WTC11 (cell line): Measurements from ENCODE around the gene TSPAN2. TPM values are rescaled to one million over a fixed set of nuclear protein-coding genes. Genes with fewer than 3 reads are reported as not detected.

Experiments
- ATAC-seq: fragments of 200-7000 bp; cut with Tn5 transposase; 2 replicates; pipeline ENCODE4 v1.10.0; 2021; ENCODE audit warnings: mild to moderate bottlenecking, moderate library complexity
- CTCF ChIA-PET: fragments of 300-600 bp; sonication (Branson Sonifier 250); formaldehyde crosslinking; loops from one replicate; lab custom pipeline; 2021; ENCODE audit warnings: antibody characterized with exemption; lab: Charles Lee
- POLR2A ChIA-PET: fragments of 350-600 bp; sonication (Branson Sonifier 250); formaldehyde crosslinking; loops from one replicate; lab custom pipeline; 2021; ENCODE audit warnings: antibody characterized with exemption; lab: Charles Lee
- DNase-seq: peaks from one replicate; pipeline ENCODE4 v3.0.0; 2021; ENCODE audit warnings: low spot score
- H3K27ac Mint-ChIP-seq: 2 replicates; pipeline ENCODE4 v1.8.0; 2021; ENCODE audit warnings: mixed read lengths
- H3K27me3 Mint-ChIP-seq: 2 replicates; pipeline ENCODE4 v1.8.0; 2021; ENCODE audit warnings: low read depth, mild to moderate bottlenecking, moderate library complexity, mixed read lengths
- H3K36me3 Mint-ChIP-seq: 2 replicates; pipeline ENCODE4 v1.8.0; 2021; ENCODE audit warnings: mixed read lengths
- H3K4me1 Mint-ChIP-seq: 2 replicates; pipeline ENCODE4 v1.8.0; 2022; ENCODE audit warnings: mixed read lengths
- H3K4me3 Mint-ChIP-seq: 2 replicates; pipeline ENCODE4 v1.8.0; 2021; ENCODE audit warnings: mild to moderate bottlenecking, moderate library complexity, mixed read lengths
- H3K9me3 Mint-ChIP-seq: 2 replicates; pipeline ENCODE4 v1.8.0; 2021; ENCODE audit warnings: mixed read lengths
- CBFB ChIP-seq: sonication (generic); formaldehyde crosslinking; IDR thresholded peaks from 2 replicates; pipeline ENCODE4 v1.8.1; 2022; ENCODE audit warnings: mild to moderate bottlenecking, low read depth, missing genetic modification reagents
- CREB1 ChIP-seq: sonication (generic); formaldehyde crosslinking; IDR thresholded peaks from 2 replicates; pipeline ENCODE4 v1.8.0; 2023; ENCODE audit warnings: mild to moderate bottlenecking, missing genetic modification reagents
- E2F5 ChIP-seq: sonication (generic); formaldehyde crosslinking; IDR thresholded peaks from 2 replicates; pipeline ENCODE4 v1.8.1; 2022; ENCODE audit warnings: mild to moderate bottlenecking, moderate library complexity, missing genetic modification reagents
- FOXP1 ChIP-seq: sonication (generic); formaldehyde crosslinking; IDR thresholded peaks from 2 replicates; pipeline ENCODE4 v1.8.0; 2022; ENCODE audit warnings: missing genetic modification reagents, mild to moderate bottlenecking, moderate library complexity, borderline replicate concordance
- FOXP4 ChIP-seq: sonication (generic); formaldehyde crosslinking; IDR thresholded peaks from 2 replicates; pipeline ENCODE4 v1.8.0; 2022; ENCODE audit warnings: mild to moderate bottlenecking, missing genetic modification reagents
- GTF2I ChIP-seq: fragments of 250-450 bp; sonication (Bioruptor Pico); conservative IDR thresholded peaks from 2 replicates; pipeline ENCODE4 v1.4.0; 2021; ENCODE audit warnings: mild to moderate bottlenecking
- HMGA2 ChIP-seq: fragments of 250-450 bp; sonication (Bioruptor Pico); IDR thresholded peaks from 2 replicates; pipeline ENCODE4 v1.4.0; 2021; ENCODE audit warnings: mild to moderate bottlenecking, moderate library complexity
- KAT7 ChIP-seq: sonication (generic); formaldehyde crosslinking; IDR thresholded peaks from 2 replicates; pipeline ENCODE4 v1.8.1; 2023; ENCODE audit warnings: missing genetic modification reagents, mild to moderate bottlenecking, borderline replicate concordance
- MAX ChIP-seq: sonication (generic); formaldehyde crosslinking; IDR thresholded peaks from 2 replicates; pipeline ENCODE4 v1.8.0; 2022; ENCODE audit warnings: mild to moderate bottlenecking, missing genetic modification reagents
- MXD4 ChIP-seq: fragments of 250-450 bp; sonication (Bioruptor Pico); IDR thresholded peaks from 2 replicates; pipeline ENCODE4 v1.8.0; 2021; ENCODE audit warnings: mild to moderate bottlenecking, moderate library complexity, borderline replicate concordance
- NFE2L1 ChIP-seq: sonication (generic); formaldehyde crosslinking; IDR thresholded peaks from 2 replicates; pipeline ENCODE4 v1.8.1; 2023; ENCODE audit warnings: missing genetic modification reagents
- NR2C2 ChIP-seq: sonication (generic); formaldehyde crosslinking; IDR thresholded peaks from 2 replicates; pipeline ENCODE4 v1.8.0; 2022; ENCODE audit warnings: mild to moderate bottlenecking, missing genetic modification reagents
- OVOL2 ChIP-seq: fragments of 250-450 bp; sonication (Bioruptor Pico); IDR thresholded peaks from 2 replicates; pipeline ENCODE4 v1.9.0; 2021; ENCODE audit warnings: mild to moderate bottlenecking, borderline replicate concordance
- PRRX2 ChIP-seq: fragments of 250-450 bp; sonication (Bioruptor Pico); IDR thresholded peaks from 2 replicates; pipeline ENCODE4 v1.8.0; 2021; ENCODE audit warnings: mild to moderate bottlenecking
- TCF7 ChIP-seq: sonication (generic); formaldehyde crosslinking; IDR thresholded peaks from 2 replicates; pipeline ENCODE4 v1.8.0; 2022; ENCODE audit warnings: mild to moderate bottlenecking, low read depth, missing genetic modification reagents, moderate library complexity
- TP53 ChIP-seq: sonication (generic); formaldehyde crosslinking; IDR thresholded peaks from 2 replicates; pipeline ENCODE4 v1.8.1; 2023; ENCODE audit warnings: mild to moderate bottlenecking, missing genetic modification reagents
- ZNF121 ChIP-seq: sonication (generic); formaldehyde crosslinking; IDR thresholded peaks from 2 replicates; pipeline ENCODE4 v1.8.0; 2023; ENCODE audit warnings: missing genetic modification reagents
- ZNF219 ChIP-seq: sonication (generic); formaldehyde crosslinking; IDR thresholded peaks from 2 replicates; pipeline ENCODE4 v1.8.0; 2023; ENCODE audit warnings: missing genetic modification reagents, mild to moderate bottlenecking, borderline replicate concordance
- ZNF232 ChIP-seq: sonication (generic); formaldehyde crosslinking; IDR thresholded peaks from 2 replicates; pipeline ENCODE4 v1.8.0; 2022; ENCODE audit warnings: mild to moderate bottlenecking, missing genetic modification reagents
- ZNF423 ChIP-seq: fragments of 250-450 bp; sonication (Bioruptor Pico); IDR thresholded peaks from 2 replicates; pipeline ENCODE4 v2.1.2; 2022; ENCODE audit warnings: mild to moderate bottlenecking, moderate library complexity
- total RNA-seq: library from RNA; stranded (reverse); gene quantifications from 3 replicates; pipeline ENCODE4 v1.2.3, GENCODE V29; 2021
- TF ChIP-seq, protein P1 (sequence below): sonication (generic); formaldehyde crosslinking; IDR thresholded peaks from 2 replicates; pipeline ENCODE4 v1.8.0; 2023; ENCODE audit warnings: missing genetic modification reagents
- TF ChIP-seq, protein P2 (sequence below): sonication (generic); formaldehyde crosslinking; IDR thresholded peaks from 2 replicates; pipeline ENCODE4 v1.8.1; 2022; ENCODE audit warnings: low read depth, mild to moderate bottlenecking, moderate library complexity, missing genetic modification reagents, borderline replicate concordance
- TF ChIP-seq, protein P3 (sequence below): sonication (generic); formaldehyde crosslinking; IDR thresholded peaks from 2 replicates; pipeline ENCODE4 v1.8.1; 2023; ENCODE audit warnings: mild to moderate bottlenecking, missing genetic modification reagents
- TF ChIP-seq, protein P4 (sequence below): sonication (generic); formaldehyde crosslinking; IDR thresholded peaks from 2 replicates; pipeline ENCODE4 v1.8.1; 2023; ENCODE audit warnings: mild to moderate bottlenecking, missing genetic modification reagents, moderate library complexity
- TF ChIP-seq, protein P5 (sequence below): fragments of 200-600 bp; IDR thresholded peaks from 2 replicates; pipeline ENCODE4 v1.8.0; 2022; ENCODE audit warnings: antibody characterized with exemption

TSPAN2 gene
- total RNA-seq, 1 experiment from 2014 or later = 12.0 TPM

DNA sequence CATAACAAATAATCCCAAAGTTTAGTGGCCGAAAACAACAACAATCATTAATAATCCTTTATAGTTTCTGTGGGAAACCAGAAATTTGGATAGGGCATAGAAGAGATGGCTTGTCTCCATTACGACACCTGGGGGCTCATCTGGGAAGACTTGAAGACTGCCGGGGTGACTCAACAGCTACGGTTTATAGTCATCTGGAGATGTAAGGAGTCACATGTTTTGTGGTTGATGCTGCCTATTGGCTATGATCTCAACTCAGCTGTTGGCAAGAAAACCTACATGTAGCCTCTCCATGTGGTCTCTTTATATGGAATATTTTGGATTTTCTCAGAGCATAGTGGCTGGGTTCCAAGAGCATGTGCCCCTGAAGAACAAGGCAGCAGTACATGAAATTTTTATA lies 29.3 kb upstream of the TSPAN2 start:
- Mint-ChIP-seq H3K4me1 (peaks cover 15% of the 10 kb centered on the region), H3K4me3 (no peak overlapping the region), H3K36me3 (peaks cover 32% of the 10 kb centered on the region), H3K27me3 (no peaks in the 10 kb centered on the region; the same call in 1 of the 2 replicates), H3K9me3 (peaks cover 49% of the 10 kb centered on the region), H3K27ac (no peak overlapping the region)
- ChIA-PET CTCF (no interaction called here), POLR2A (no interaction called here)
- TF ChIP-seq FOXP4 (CRISPR knock-in tag) (no peak), ZNF232 (CRISPR knock-in tag) (no peak), MXD4 (CRISPR knock-in tag) (no peak), ZNF423 (CRISPR knock-in tag) (no peak), GTF2I (CRISPR knock-in tag) (no peak), CBFB (CRISPR knock-in tag) (no peak)
- TF ChIP-seq, protein P1, sequence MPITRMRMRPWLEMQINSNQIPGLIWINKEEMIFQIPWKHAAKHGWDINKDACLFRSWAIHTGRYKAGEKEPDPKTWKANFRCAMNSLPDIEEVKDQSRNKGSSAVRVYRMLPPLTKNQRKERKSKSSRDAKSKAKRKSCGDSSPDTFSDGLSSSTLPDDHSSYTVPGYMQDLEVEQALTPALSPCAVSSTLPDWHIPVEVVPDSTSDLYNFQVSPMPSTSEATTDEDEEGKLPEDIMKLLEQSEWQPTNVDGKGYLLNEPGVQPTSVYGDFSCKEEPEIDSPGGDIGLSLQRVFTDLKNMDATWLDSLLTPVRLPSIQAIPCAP (CRISPR knock-in tag) = no peak
- ATAC-seq (no peak), DNase-seq (no peak)

DNA sequence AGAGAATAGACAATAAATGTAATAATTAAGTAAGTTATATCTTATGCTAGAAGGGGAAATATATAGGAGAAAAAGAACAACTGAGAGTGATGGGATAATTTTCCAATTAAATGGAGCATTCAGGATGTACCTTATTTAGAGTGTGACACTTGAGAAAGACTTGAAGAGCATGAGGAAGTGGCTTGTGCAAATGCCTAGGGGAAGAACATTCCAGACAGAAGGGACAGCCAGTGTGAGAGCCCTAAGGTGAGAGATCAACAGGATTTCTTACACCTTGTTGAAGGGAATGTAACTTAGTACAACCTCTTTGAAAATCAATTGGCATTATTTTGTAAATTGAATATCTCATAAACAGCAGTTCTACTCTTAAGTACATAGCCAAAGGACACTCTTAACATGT lies 28.8 kb upstream of the TSPAN2 start:
- peaks cover 18% of the 10 kb centered on the region for H3K4me1 Mint-ChIP-seq
- no peak overlapping the region for H3K27ac Mint-ChIP-seq
- DNase-seq (no peak), ATAC-seq (no peak)
- H3K27me3 Mint-ChIP-seq = peaks cover 4% of the 10 kb centered on the region
- CTCF ChIA-PET = no interaction called here
- POLR2A ChIA-PET = no interaction called here
- peaks cover 49% of the 10 kb centered on the region for H3K9me3 Mint-ChIP-seq
- no peak overlapping the region for H3K4me3 Mint-ChIP-seq
- H3K36me3 Mint-ChIP-seq = peaks cover 32% of the 10 kb centered on the region
- TF ChIP-seq CREB1 (CRISPR knock-in tag) = no peak
- no peak for TF ChIP-seq MAX (CRISPR knock-in tag)
- no peak for TF ChIP-seq TP53 (CRISPR knock-in tag)
- TF ChIP-seq OVOL2 = no peak
- no peak for TF ChIP-seq E2F5 (CRISPR knock-in tag)
- TF ChIP-seq KAT7 = no peak
- no peak for TF ChIP-seq ZNF423 (CRISPR knock-in tag)
- TF ChIP-seq NR2C2 (CRISPR knock-in tag) = no peak
- no peak for TF ChIP-seq NFE2L1 (CRISPR knock-in tag)
- TF ChIP-seq, protein P2, sequence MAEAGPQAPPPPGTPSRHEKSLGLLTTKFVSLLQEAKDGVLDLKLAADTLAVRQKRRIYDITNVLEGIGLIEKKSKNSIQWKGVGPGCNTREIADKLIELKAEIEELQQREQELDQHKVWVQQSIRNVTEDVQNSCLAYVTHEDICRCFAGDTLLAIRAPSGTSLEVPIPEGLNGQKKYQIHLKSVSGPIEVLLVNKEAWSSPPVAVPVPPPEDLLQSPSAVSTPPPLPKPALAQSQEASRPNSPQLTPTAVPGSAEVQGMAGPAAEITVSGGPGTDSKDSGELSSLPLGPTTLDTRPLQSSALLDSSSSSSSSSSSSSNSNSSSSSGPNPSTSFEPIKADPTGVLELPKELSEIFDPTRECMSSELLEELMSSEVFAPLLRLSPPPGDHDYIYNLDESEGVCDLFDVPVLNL (CRISPR knock-in tag) = no peak
- TF ChIP-seq, protein P3, sequence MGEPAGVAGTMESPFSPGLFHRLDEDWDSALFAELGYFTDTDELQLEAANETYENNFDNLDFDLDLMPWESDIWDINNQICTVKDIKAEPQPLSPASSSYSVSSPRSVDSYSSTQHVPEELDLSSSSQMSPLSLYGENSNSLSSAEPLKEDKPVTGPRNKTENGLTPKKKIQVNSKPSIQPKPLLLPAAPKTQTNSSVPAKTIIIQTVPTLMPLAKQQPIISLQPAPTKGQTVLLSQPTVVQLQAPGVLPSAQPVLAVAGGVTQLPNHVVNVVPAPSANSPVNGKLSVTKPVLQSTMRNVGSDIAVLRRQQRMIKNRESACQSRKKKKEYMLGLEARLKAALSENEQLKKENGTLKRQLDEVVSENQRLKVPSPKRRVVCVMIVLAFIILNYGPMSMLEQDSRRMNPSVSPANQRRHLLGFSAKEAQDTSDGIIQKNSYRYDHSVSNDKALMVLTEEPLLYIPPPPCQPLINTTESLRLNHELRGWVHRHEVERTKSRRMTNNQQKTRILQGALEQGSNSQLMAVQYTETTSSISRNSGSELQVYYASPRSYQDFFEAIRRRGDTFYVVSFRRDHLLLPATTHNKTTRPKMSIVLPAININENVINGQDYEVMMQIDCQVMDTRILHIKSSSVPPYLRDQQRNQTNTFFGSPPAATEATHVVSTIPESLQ = no peak
- TF ChIP-seq HMGA2 = no peak
- TF ChIP-seq, protein P4, sequence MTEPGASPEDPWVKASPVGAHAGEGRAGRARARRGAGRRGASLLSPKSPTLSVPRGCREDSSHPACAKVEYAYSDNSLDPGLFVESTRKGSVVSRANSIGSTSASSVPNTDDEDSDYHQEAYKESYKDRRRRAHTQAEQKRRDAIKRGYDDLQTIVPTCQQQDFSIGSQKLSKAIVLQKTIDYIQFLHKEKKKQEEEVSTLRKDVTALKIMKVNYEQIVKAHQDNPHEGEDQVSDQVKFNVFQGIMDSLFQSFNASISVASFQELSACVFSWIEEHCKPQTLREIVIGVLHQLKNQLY (CRISPR knock-in tag) = no peak
- TF ChIP-seq ZNF121 (CRISPR knock-in tag) = no peak
- TF ChIP-seq, protein P5, sequence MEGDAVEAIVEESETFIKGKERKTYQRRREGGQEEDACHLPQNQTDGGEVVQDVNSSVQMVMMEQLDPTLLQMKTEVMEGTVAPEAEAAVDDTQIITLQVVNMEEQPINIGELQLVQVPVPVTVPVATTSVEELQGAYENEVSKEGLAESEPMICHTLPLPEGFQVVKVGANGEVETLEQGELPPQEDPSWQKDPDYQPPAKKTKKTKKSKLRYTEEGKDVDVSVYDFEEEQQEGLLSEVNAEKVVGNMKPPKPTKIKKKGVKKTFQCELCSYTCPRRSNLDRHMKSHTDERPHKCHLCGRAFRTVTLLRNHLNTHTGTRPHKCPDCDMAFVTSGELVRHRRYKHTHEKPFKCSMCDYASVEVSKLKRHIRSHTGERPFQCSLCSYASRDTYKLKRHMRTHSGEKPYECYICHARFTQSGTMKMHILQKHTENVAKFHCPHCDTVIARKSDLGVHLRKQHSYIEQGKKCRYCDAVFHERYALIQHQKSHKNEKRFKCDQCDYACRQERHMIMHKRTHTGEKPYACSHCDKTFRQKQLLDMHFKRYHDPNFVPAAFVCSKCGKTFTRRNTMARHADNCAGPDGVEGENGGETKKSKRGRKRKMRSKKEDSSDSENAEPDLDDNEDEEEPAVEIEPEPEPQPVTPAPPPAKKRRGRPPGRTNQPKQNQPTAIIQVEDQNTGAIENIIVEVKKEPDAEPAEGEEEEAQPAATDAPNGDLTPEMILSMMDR = no peak
- TF ChIP-seq ZNF219 (CRISPR knock-in tag) = no peak
- no peak for TF ChIP-seq ZNF232 (CRISPR knock-in tag)
- no peak for TF ChIP-seq FOXP1
- no peak for TF ChIP-seq PRRX2 (CRISPR knock-in tag)
- no peak for TF ChIP-seq TCF7
